ENCODE data around the gene KCNC1.

The KCNC1 gene

DNA sequence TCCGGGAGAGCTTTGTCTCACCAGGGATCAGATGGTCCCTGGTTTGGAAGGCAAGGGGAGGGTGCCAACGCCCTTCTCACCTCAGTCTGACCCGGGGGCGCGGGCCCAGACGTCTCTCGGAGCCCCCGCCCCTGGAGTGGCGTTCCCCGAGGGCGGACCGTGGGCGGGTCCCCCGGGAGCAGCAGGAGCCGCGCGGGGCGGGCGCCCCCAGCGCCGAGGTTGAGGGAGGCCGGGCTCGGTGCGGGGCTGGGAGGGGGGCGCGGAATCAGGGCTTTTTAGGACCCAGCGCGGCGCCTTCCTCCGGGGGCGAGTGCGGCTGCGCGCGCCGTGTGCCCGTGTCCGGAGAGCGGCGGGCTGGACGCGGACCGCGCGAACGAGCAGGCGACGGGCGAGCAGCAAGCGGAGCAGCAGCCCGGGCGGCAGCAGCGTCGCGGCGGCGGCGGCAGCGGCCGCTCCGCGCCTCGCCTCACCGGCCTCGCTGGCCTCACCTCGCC, at the start of gene KCNC1:
Gene KCNC1 (plus strand): TSS at position 364 of the 494 bp plus-strand sequence. CDS start 1,222 bp downstream, outside the sequence.
- peak within 1 kb of the TSS; percentile 41 for H3K4me3 ChIP-seq (ENCODE audit: low read depth, low read length)
- DNase-seq (ENCODE audit: low read depth): no peak
- TF ChIP-seq, protein P1, sequence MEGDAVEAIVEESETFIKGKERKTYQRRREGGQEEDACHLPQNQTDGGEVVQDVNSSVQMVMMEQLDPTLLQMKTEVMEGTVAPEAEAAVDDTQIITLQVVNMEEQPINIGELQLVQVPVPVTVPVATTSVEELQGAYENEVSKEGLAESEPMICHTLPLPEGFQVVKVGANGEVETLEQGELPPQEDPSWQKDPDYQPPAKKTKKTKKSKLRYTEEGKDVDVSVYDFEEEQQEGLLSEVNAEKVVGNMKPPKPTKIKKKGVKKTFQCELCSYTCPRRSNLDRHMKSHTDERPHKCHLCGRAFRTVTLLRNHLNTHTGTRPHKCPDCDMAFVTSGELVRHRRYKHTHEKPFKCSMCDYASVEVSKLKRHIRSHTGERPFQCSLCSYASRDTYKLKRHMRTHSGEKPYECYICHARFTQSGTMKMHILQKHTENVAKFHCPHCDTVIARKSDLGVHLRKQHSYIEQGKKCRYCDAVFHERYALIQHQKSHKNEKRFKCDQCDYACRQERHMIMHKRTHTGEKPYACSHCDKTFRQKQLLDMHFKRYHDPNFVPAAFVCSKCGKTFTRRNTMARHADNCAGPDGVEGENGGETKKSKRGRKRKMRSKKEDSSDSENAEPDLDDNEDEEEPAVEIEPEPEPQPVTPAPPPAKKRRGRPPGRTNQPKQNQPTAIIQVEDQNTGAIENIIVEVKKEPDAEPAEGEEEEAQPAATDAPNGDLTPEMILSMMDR (IDR thresholded peaks at IDR 0.05; ENCODE audit: control insufficient read depth, extremely low read depth, insufficient read depth): no peak

DNA sequence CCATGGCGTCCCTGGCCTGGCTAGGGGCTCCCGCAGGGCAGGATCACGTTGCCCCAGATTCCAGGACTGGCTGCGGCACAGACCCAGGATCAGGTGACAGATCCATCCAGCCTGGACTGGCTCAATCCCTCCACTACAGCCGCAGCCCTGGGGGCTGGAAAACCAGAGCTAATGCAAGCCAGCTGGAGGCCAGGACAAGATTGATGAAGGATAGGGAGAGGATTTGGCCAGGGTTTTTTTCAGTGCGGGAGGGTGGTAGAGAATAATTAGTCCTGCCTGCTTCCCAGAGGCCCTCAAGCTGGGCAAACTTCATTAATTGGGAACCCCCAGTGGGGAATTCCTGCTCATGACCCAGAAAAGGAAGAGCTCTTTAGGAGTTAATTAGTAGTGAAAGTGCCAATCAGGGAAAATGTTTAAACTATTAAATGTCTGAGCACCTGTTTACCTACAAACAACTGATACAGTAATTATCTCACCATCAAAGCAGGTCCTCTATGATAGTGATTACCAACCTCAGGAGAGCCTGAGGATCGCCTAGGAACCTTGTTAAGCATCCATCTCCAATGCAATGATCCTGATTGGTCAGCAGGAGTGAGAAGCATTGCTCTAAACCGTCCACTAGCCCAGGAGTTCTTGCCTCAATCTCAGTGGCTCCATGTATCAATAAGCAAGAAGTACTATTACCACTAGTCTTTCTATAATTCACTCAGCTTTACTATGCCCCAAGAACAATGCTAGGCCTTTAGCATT, 48.2 kb upstream of the KCNC1 start:
- no peak for DNase-seq (ENCODE audit: low read depth)
- TF ChIP-seq, protein P1 (IDR thresholded peaks at IDR 0.05; ENCODE audit: control insufficient read depth, extremely low read depth, insufficient read depth): no peak
- no peak overlapping the region for H3K4me3 ChIP-seq (ENCODE audit: low read depth, low read length)

DNA sequence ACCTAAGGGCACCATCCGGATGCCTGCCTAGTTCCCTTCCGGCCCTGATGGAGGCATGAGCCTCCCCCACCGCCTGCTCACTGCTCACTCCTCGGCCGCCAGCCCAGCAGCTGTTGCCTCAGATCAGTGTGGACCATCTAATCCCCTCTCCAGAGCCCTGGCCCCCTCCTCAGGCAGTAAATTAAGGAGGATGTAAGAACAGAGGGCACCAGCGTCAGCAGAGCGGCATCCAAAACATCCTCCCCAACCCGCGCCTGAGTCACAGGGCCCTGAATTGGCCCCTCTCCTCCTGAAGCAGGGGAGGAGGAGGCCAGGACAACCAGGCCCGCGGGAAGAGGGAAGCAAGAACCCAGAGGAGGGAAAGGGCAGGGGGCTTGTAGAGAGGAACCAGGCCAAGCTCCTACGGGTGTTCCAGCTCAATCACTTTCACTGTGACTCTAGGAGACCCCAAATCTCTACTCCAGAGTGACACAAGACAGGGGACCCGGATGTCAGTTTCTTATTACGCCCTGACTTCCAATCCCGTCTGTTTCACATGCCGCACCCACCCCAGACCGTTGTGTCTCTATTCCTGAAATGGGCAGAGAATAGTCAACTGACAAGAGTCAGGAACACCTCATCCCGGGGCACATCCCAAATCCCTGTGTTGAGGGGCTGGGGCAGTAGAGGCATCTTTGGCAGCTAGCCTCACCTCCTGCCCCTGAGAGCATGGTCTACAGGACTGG, 46.5 kb upstream of the KCNC1 start:
- H3K4me3 ChIP-seq (ENCODE audit: low read depth, low read length): no peak overlapping the region
- DNase-seq (ENCODE audit: low read depth): no peak
- TF ChIP-seq, protein P1 (IDR thresholded peaks at IDR 0.05; ENCODE audit: control insufficient read depth, extremely low read depth, insufficient read depth): no peak

DNA sequence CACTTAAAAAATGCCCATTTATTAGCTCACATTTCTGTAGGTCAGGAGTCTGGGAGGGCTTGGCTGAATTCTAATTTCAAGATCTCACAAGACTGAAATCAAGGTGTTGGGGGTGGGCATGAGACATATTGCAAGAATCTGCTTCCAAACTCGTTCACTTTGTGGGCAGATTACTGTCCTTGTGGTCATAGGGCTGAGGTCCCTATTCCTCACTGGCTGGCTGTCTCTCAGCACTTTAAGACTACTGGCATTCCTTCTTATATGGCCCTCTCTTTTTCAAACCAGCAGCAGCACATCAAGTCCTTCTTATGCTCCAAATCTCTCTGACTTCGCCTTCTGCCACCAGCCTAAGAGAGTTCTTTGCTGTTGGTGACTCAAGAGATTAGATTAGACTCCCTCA, 43.0 kb upstream of the KCNC1 start:
- TF ChIP-seq, protein P1 (IDR thresholded peaks at IDR 0.05; ENCODE audit: control insufficient read depth, extremely low read depth, insufficient read depth): no peak
- no peak overlapping the region for H3K4me3 ChIP-seq (ENCODE audit: low read depth, low read length)
- DNase-seq (ENCODE audit: low read depth): no peak

DNA sequence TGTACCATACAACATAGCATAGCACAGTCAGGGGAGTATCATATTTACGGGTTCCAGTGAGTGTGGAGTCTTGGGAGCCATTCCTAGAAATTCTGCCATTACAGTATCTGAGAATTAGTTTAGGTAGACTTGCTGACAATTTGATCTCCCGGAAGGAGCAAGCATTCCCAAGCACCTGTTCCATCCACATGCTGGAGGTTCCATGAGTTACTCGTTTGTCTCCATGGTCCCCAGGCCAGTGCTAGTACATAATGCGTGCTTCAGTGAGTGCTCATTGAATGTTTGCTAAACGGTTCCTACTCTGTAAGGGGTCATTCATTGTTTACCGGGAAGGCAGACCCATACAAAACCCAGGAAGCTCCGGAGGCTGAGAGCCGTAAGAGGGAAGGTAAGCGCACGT, 42.6 kb upstream of the KCNC1 start:
- H3K4me3 ChIP-seq (ENCODE audit: low read depth, low read length): no peak overlapping the region
- no peak for DNase-seq (ENCODE audit: low read depth)
- TF ChIP-seq, protein P1 (IDR thresholded peaks at IDR 0.05; ENCODE audit: control insufficient read depth, extremely low read depth, insufficient read depth): no peak

DNA sequence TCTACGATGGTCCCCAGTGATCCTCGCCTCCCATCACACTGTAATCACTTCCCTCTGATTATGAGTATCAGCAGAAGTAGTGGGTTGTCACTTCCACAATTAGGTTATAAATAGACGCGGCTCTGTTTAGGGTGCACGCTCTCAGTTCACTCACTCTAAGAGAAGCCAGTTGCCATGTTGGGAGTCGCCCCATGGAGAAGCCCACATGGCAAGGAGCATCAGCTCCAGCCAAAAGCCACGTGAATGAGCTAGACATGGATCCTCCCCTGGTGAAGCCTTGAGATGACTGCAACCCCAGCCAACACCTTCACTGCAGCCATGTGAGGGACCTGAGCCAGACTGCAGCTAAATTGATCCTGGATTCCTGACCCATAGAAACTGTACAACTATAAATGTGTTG, 41.6 kb upstream of the KCNC1 start:
- no peak for DNase-seq (ENCODE audit: low read depth)
- H3K4me3 ChIP-seq (ENCODE audit: low read depth, low read length): no peak overlapping the region
- TF ChIP-seq, protein P1 (IDR thresholded peaks at IDR 0.05; ENCODE audit: control insufficient read depth, extremely low read depth, insufficient read depth): no peak

Data from LNCaP clone FGC (cell line).